ENCODE measurements around the gene SLC22A2.

The SLC22A2 gene

DNA sequence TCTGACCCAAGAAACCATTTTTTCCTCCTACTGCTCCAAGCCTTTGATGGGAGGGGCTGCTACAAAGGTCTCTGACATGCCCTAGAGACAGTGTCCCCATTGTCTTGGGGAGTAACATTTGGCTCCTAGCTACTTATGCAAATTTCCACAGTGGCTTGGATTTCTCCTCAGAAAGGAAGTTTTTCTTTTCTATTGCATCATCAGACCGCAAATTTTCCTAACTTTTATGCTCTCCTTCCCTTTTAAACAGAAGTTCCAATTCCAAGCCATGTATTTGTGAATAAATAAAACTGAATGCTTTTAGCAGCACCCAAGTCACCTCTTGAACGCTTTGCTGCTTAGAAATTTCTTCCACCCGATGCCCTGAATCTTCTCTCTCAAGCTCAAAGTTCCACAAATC is 51.0 kb downstream of the SLC22A2 start:
- DNase-seq (ENCODE audit: low read depth, low spot score), result no peak

DNA sequence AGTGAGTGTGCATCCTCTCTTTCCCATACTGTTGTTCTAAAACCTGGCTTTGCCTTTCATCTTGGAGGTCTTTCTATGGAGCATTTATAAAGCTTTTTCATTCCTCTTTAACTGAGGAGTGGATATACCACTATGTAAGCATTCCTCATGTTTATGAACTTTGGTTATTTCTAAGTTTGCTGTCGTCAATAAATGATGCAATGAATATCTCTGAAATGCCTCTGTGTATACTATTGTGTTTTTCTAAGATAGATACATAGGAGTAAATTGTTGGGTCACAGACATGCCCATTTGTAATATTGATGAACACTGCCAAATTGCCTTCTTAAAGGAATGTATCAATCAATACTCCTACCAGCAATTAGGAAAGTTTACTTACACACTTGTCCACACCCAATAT is 53.9 kb downstream of the SLC22A2 start:
- DNase-seq (ENCODE audit: low read depth, low spot score), result no peak

DNA sequence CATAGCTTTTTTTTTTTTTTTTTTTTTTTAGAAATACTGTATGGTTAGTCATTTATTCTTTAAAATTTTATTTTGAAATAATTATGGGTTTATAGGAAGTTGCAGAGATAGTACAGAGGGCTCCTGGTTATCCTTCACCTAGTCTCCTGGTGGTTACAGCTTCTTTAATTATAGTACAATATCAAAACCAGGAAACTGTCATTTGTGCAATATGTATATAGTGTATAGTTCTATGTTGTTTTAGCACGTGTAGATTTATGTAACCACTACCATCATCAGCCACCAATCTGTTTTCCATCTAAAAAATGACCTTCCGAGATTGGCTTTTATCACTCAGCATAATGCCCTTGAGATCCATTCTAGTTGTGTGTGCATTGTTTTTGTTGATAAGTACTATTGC is 54.7 kb downstream of the SLC22A2 start:
- DNase-seq (ENCODE audit: low read depth, low spot score), result no peak

- DNase-seq (ENCODE audit: low read depth, low spot score), result no peak
These were observed 55.1 kb downstream of the SLC22A2 start for GRCh38 chr6:160203522-160203921.

DNA sequence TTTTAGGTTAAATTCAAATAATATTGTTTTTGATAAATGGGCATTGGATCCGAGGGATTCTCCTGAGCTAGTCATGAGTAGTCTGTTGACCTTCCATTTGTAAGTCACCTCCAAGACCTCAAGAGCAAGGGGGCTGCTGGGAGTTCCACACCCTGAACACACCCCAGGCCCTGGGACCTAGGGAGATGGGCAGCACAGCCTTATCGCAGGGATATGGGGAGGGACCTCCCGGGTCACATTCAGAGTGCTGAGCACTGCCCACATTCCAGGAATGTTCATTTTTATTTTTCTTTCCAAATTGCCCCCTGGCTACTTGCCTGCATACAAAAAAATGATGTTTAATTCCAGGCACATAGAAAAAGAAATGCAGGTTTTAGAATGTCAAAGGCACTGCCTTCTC is 55.5 kb downstream of the SLC22A2 start:
- DNase-seq (ENCODE audit: low read depth, low spot score), result no peak

GRCh38 chr6:160202411-160202810 is 56.2 kb downstream of the SLC22A2 start:
- peak; percentile 10 for DNase-seq (ENCODE audit: low read depth, low spot score)

DNA sequence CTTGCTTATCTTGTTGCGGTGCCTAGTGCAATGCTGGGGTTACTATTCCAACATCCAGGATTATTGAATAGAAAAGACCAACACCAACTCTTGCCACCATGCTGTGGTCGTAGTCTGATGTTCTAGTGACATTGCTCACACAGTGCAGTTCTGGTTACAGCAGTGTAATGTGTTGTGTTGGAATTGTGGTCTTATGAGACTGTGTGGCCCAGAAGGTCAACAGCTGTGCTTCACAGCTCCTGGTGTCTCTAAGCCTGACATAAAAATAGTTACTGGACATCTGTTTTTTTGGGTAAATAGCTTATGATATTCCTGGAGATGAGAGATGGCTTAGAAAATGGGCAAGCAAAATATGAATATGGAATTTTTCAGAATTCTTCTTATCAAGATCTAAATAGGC is 57.6 kb downstream of the SLC22A2 start:
- DNase-seq (ENCODE audit: low read depth, low spot score), result no peak

- DNase-seq (ENCODE audit: low read depth, low spot score), result no peak
These were observed 59.9 kb downstream of the SLC22A2 start for GRCh38 chr6:160198606-160199211.

- no peak for DNase-seq (ENCODE audit: low read depth, low spot score)
These were observed 61.0 kb downstream of the SLC22A2 start for GRCh38 chr6:160197662-160198061.

GRCh38 chr6:160194808-160195207 is 63.8 kb downstream of the SLC22A2 start:
- no peak for DNase-seq (ENCODE audit: low read depth, low spot score)

- DNase-seq (ENCODE audit: low read depth, low spot score), result no peak
These were observed 65.8 kb downstream of the SLC22A2 start for GRCh38 chr6:160192840-160193239.

DNA sequence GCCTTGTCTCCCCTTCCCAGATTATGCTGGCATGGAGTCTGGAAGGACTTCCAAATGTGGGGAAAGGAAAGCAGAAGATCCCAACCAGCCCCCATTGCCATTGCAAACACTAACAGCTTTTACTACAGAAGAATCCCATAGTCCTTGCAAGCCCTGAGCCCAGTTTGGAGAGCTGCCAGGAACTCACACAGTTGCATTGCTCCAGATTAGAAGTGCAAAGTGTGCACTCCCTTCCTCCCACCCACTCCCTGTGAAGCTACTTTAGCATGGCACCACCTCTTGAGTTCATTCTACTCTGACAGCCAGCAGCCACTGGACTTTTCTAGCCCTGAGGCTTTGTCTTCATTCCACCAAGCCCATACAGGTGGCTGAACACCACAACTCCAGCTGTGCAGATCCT is 67.6 kb downstream of the SLC22A2 start:
- DNase-seq (ENCODE audit: low read depth, low spot score), result no peak

DNA sequence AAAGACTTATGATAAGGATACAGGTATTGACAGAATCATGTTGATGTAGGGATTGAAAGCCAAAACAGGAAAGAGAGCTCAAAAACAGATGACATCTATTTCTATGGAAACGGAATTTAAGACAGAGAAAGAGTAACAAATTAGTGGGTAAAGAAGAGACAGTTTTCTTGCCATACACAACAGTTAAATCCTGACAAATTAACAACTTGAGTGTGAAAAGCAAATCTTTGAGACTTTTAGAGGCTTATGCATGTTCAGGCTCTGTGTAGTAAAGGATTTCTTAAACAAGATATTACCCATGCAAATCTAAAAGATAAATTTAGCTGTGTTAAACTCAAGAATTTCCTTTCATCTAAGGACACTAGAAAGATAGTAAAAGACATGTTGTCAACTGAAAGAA is 68.5 kb downstream of the SLC22A2 start:
- no peak for DNase-seq (ENCODE audit: low read depth, low spot score)

- DNase-seq (ENCODE audit: low read depth, low spot score), result no peak
These were observed 69.8 kb downstream of the SLC22A2 start for GRCh38 chr6:160188773-160189172.

DNA sequence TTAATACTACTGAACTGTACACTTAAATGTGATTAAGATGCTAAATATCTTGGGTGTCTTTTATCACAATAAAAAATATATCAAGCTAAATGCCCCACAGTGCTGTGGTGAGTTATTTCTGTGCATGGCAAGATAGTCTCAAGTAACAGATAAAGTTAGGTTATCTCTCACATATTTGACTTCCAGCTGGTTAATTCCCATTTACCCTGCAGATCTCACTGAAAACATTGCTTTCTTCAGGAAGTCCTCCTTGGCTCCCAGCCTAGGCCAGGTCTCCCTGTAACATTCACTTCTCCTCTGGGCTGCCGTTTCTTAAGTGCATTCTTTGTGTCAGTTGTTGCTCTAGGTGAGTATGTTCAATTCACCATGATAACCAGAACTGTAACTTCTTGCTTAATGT is 77.9 kb downstream of the SLC22A2 start:
- DNase-seq (ENCODE audit: low read depth, low spot score), result no peak

DNA sequence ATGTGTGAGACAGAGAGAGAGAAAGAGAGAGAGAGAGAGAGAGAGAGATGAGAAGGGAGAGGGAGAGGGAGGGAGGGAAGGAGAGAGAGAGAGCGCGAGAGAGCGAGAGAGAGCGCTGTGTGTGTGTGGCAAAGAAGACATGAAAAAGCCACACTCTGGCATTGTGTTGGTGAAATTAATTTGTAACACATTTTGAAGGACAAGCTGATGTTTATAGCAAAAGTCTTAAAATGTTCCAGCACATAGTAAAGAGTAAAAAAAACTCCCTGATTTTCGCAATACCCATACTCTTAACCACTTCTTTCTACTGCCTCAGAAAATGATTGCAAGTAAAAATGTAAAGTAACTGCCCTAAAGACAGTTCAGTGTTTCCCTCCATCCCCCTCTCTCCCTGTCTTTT is 80.3 kb downstream of the SLC22A2 start:
- DNase-seq (ENCODE audit: low read depth, low spot score), result no peak

DNA sequence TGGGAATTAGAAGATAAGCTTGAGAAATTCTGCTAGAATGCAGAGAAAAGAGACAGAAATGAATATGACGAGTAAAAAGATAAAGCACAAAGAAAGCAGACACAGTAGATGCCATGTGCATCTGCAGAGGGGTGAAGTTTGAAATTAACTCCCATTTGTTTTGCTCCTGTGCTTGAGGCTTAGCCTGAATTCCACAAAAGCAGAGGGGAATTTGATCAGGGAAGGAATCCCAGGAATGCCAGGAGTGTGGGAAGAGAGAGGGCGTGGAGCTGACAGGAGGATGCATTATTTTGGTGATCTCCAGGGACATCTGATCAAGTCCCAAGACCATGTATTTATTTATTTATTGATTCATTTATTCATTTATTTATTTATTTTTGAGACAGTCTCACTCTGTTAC is 81.4 kb downstream of the SLC22A2 start:
- DNase-seq (ENCODE audit: low read depth, low spot score), result no peak

DNA sequence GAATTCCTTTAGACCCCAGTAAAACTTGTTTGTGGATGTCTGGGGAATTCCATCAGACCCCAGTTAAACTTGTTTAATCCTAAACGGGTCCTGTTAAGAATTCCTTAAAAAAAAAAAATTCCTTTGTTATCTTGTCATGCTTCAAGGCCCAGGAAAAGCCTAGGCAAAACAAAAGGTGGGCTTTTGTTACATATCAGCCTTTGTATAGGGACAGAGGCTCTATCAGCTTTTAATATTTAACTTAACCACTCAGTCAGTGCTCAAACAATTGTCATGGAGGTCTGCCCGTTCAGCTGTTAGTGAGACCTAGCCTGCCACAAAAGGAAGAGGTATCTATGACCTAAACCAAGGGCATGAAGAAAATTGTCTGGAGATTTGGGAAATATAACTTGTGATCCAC is 83.9 kb downstream of the SLC22A2 start:
- no peak for DNase-seq (ENCODE audit: low read depth, low spot score)

GRCh38 chr6:160173806-160174527 is 84.7 kb downstream of the SLC22A2 start:
- DNase-seq (ENCODE audit: low read depth, low spot score), result no peak

GRCh38 chr6:160172704-160173103 is 85.9 kb downstream of the SLC22A2 start:
- DNase-seq (ENCODE audit: low read depth, low spot score), result no peak

- DNase-seq (ENCODE audit: low read depth, low spot score), result no peak
These were observed 88.5 kb downstream of the SLC22A2 start for GRCh38 chr6:160170018-160170680.

DNA sequence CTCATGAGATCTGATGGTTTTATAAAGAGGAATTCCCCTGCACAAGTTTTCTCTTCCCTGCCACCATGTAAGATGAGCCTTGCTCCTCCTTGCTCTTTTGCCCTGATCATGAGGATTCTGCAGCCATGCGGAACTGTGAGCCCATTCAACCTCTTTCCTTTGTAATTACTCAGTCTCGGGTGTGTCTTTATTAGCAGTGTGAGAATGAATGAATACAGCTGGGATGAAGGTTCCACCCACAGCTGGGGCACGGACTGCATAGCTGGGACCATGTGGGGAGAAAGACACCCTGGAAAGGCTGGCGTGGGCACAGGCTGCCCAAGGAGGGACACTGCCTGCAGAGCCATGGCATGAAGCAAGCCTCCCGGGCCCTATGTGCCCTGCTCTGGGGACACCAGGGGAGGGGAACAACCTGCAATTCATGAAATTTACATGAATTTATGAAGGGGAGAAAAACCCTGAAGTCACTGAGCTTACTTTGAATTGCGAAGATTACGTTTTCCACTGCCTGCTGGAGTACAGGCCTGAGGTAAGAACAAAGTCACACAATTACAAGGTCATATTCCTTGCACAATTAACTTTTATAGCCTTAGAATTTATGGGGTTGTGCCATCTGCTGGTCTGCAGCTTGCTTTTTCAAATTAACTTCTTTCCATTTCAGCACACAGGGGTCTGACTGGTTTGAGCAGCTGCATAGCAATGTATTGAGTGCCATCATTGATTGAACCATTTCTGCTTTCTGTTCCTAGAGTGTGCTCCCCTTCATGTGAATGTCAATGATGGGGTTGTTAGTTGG is 90.8 kb downstream of the SLC22A2 start:
- no peak for DNase-seq (ENCODE audit: low read depth, low spot score)
